HepG2 (cell line): ENCODE data around the gene SEC14L5. TPM values are rescaled to one million over a fixed set of nuclear protein-coding genes. Genes with fewer than 3 reads are reported as not detected.

Source experiments
- ATF7 ChIP-seq, 2 experiments: fragments of 450-650 bp in 1 of 2; sonication (generic) in 1 of 2; formaldehyde crosslinking in 1 of 2; IDR thresholded peaks; 2 replicates each; pipeline versions ENCODE4 v1.4.0 to v1.6.1; 2016 to 2020; ENCODE audit warnings: antibody characterized with exemption in 1 of 2, mild to moderate bottlenecking in 1 of 2, missing genetic modification reagents in 1 of 2
- ERF ChIP-seq: IDR thresholded peaks from 2 replicates; pipeline ENCODE4 v1.6.1; 2018; ENCODE audit warnings: missing biosample characterization, missing genetic modification reagents
- ETV5 ChIP-seq: IDR thresholded peaks from 2 replicates; pipeline ENCODE4 v1.6.1; 2018; ENCODE audit warnings: missing biosample characterization, missing genetic modification reagents, inconsistent platforms, borderline replicate concordance
- HCFC1 ChIP-seq: fragments of 150-350 bp; IDR thresholded peaks from 2 replicates; pipeline ENCODE4 v1.6.1; 2014; ENCODE audit warnings: low read depth, low read length
- KDM5B ChIP-seq: sonication (generic); formaldehyde crosslinking; IDR thresholded peaks from 2 replicates; pipeline ENCODE4 v1.4.0; 2020; ENCODE audit warnings: missing genetic modification reagents, mild to moderate bottlenecking, borderline replicate concordance
- RBFOX2 ChIP-seq: fragments of 200-400 bp; formaldehyde crosslinking; IDR thresholded peaks from 2 replicates; pipeline ENCODE4 v1.6.1; 2017; ENCODE audit warnings: low read depth, mild to moderate bottlenecking, low read length
- RFXAP ChIP-seq: sonication (generic); formaldehyde crosslinking; IDR thresholded peaks from 2 replicates; pipeline ENCODE4 v1.4.0; 2020; ENCODE audit warnings: missing genetic modification reagents, borderline replicate concordance
- SAP130 ChIP-seq: IDR thresholded peaks from 2 replicates; pipeline ENCODE4 v1.6.1; 2016; ENCODE audit warnings: low read depth
- SMAD1 ChIP-seq: sonication (generic); formaldehyde crosslinking; IDR thresholded peaks from 2 replicates; pipeline ENCODE4 v1.4.0; 2020; ENCODE audit warnings: missing genetic modification reagents, low read depth, mild to moderate bottlenecking, borderline replicate concordance
- SNRNP70 ChIP-seq: fragments of 200-400 bp; formaldehyde crosslinking; IDR thresholded peaks from 2 replicates; pipeline ENCODE4 v1.6.1; 2017; ENCODE audit warnings: mild to moderate bottlenecking, low read depth, low read length, moderate library complexity
- SUZ12 ChIP-seq: fragments of 150-350 bp; IDR thresholded peaks from 2 replicates; pipeline ENCODE4 v1.6.1; 2014; ENCODE audit warnings: low read depth, low read length
- SYNCRIP ChIP-seq: fragments of 200-400 bp; formaldehyde crosslinking; IDR thresholded peaks from 2 replicates; pipeline ENCODE4 v1.6.1; 2018; ENCODE audit warnings: mild to moderate bottlenecking, low read depth, low read length; ENCODE audit not compliant: insufficient read depth
- ZFP36L1 ChIP-seq: sonication (generic); formaldehyde crosslinking; IDR thresholded peaks from 2 replicates; pipeline ENCODE4 v1.8.0; 2022; ENCODE audit warnings: mild to moderate bottlenecking, missing genetic modification reagents, moderate library complexity
- ZGPAT ChIP-seq: IDR thresholded peaks from 2 replicates; pipeline ENCODE4 v1.6.1; 2016; ENCODE audit warnings: mild to moderate bottlenecking
- ZMYM3 ChIP-seq: sonication (generic); formaldehyde crosslinking; IDR thresholded peaks from 2 replicates; pipeline ENCODE4 v1.5.1; 2020; ENCODE audit warnings: mild to moderate bottlenecking, missing genetic modification reagents
- ZNF263 ChIP-seq: sonication (generic); formaldehyde crosslinking; IDR thresholded peaks from 2 replicates; pipeline ENCODE4 v1.4.0; 2020; ENCODE audit warnings: missing genetic modification reagents
- ZNF644 ChIP-seq: IDR thresholded peaks from 2 replicates; pipeline ENCODE4 v1.6.1; 2016; ENCODE audit warnings: low read depth
- ZNF678 ChIP-seq: sonication (generic); formaldehyde crosslinking; IDR thresholded peaks from 2 replicates; pipeline ENCODE4 v1.4.0; 2020; ENCODE audit warnings: mild to moderate bottlenecking, missing genetic modification reagents
- ZNF710 ChIP-seq: sonication (generic); formaldehyde crosslinking; IDR thresholded peaks from 2 replicates; pipeline ENCODE4 v1.5.0; 2020; ENCODE audit warnings: mild to moderate bottlenecking, missing genetic modification reagents, borderline replicate concordance
- ZNF792 ChIP-seq: IDR thresholded peaks from 2 replicates; pipeline ENCODE4 v1.6.1; 2016
- polyA plus RNA-seq, 8 experiments: library from polyadenylated mRNA; depleted of rRNA in 3 of 8; stranded (reverse) in 7 of 8; unstranded in 1 of 8; fragments of >200 nt; fragmentation: Illumina TruSeq in 4 of 8; extraction: Trizol in 4 of 8; gene quantifications; 2 replicates each; pipeline versions ENCODE4 v1.2.1 to v1.2.3, GENCODE V29; 2011 to 2016; ENCODE audit warnings: low read depth in 4 of 8, missing spikeins in 1 of 8, mixed read lengths in 1 of 8; ENCODE audit not compliant: insufficient read depth in 1 of 8
- total RNA-seq, 5 experiments: library from RNA; depleted of rRNA; stranded (reverse); fragments of >200 nt; fragmentation: Illumina TruSeq; extraction: Trizol; gene quantifications; 2 replicates each; pipeline ENCODE4 v1.2.3, GENCODE V29; 2016; ENCODE audit warnings: low read depth in 1 of 5
- TF ChIP-seq, protein P1 (sequence below): sonication (generic); formaldehyde crosslinking; IDR thresholded peaks from 2 replicates; pipeline ENCODE4 v1.8.0; 2022; ENCODE audit warnings: missing genetic modification reagents, mild to moderate bottlenecking, borderline replicate concordance
- TF ChIP-seq, protein P2 (sequence below): sonication (generic); formaldehyde crosslinking; IDR thresholded peaks from 2 replicates; pipeline ENCODE4 v1.4.0; 2020; ENCODE audit warnings: missing genetic modification reagents
- TF ChIP-seq, protein P3 (sequence below): sonication (generic); formaldehyde crosslinking; IDR thresholded peaks from 2 replicates; pipeline ENCODE4 v1.5.0; 2020; ENCODE audit warnings: missing genetic modification reagents

The SEC14L5 gene
- total and polyA plus RNA-seq, 2 of the 13 experiments (the other 11 are each of a cell fraction or from before 2014, with no cell fraction given): 0.40 to 0.42 TPM

DNA sequence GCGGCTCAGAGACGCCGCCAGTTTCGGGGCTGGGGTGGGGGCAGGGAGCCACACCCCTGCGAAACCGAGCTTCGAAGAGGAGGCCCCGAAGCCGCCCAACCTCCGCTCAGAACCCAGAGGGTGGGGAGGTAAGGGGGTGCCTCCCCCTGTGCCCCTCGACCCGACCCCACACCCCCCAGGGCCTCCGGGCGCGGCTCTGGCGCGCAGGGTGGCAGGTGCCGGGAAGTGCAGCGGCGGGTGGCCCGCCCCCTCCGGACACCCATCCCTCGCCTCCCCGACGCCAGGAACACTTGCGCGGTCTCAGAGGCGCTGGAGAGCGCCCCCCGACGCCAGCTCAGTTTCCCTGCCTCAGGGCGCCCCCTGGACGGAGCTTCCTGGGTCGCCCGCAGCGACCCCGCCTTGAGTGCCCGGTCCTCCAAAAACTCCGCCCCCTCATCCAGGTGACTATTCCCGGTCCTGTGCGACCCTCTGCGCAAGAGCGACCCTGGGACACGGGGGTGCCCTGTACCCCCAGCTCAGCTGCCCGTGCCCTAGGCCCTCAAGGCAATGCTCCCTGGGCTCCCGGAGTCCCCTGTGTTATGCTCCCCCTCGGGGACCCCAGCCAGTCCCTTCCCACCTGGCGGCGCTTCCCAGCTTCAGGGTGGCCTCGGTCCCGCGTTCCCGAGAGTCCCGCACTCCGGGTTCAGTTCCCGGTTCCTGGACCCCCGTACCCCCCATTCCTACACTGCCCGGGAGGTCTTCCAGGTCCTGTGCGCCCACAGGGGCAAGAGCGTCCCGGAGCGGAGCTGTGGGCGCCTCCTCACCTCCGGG lies 21.7 kb upstream of the SEC14L5 start (continued):
- TF ChIP-seq ZGPAT (CRISPR knock-in tag) (no peak; the same call in 1 of the 2 replicates), SUZ12 (no peak), ZNF792 (CRISPR knock-in tag) (no peak; the same call in 1 of the 2 replicates), ERF (CRISPR knock-in tag) (no peak; the same call in 1 of the 2 replicates), ZNF678 (CRISPR knock-in tag) (no peak), HCFC1 (no peak), ZNF263 (CRISPR knock-in tag) (0 out of 2 replicates have a peak, but pooled peaks have one; percentile 24), RBFOX2 (peak; percentile 26; the same call in 1 of the 2 replicates), KDM5B (CRISPR knock-in tag) (peak; percentile 46; the same call in 1 of the 2 replicates), ZNF644 (CRISPR knock-in tag) (no peak), ATF7 (IDR thresholded peaks at IDR 0.05) (no peak), ATF7 (CRISPR knock-in tag; IDR thresholded peaks at IDR 0.05) (peak; percentile 47; the same call in 1 of the 2 replicates), ZFP36L1 (CRISPR knock-in tag) (no peak), ETV5 (CRISPR knock-in tag) (no peak), SAP130 (CRISPR knock-in tag) (peak; percentile 61), SNRNP70 (no peak), SYNCRIP (no peak), ZNF710 (CRISPR knock-in tag) (no peak; the same call in 1 of the 2 replicates), SMAD1 (no peak), ZMYM3 (CRISPR knock-in tag) (peak; percentile 57), RFXAP (CRISPR knock-in tag) (0 out of 2 replicates have a peak, but pooled peaks have one; percentile 21)
- TF ChIP-seq, protein P1, sequence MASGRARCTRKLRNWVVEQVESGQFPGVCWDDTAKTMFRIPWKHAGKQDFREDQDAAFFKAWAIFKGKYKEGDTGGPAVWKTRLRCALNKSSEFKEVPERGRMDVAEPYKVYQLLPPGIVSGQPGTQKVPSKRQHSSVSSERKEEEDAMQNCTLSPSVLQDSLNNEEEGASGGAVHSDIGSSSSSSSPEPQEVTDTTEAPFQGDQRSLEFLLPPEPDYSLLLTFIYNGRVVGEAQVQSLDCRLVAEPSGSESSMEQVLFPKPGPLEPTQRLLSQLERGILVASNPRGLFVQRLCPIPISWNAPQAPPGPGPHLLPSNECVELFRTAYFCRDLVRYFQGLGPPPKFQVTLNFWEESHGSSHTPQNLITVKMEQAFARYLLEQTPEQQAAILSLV: no peak
- TF ChIP-seq, protein P2, sequence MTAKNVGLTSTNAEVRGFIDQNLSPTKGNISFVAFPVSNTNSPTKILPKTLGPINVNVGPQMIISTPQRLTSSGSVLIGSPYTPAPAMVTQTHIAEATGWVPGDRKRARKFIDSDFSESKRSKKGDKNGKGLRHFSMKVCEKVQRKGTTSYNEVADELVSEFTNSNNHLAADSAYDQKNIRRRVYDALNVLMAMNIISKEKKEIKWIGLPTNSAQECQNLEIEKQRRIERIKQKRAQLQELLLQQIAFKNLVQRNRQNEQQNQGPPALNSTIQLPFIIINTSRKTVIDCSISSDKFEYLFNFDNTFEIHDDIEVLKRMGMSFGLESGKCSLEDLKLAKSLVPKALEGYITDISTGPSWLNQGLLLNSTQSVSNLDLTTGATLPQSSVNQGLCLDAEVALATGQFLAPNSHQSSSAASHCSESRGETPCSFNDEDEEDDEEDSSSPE (CRISPR knock-in tag): no peak; the same call in 1 of the 2 replicates
- TF ChIP-seq, protein P3, sequence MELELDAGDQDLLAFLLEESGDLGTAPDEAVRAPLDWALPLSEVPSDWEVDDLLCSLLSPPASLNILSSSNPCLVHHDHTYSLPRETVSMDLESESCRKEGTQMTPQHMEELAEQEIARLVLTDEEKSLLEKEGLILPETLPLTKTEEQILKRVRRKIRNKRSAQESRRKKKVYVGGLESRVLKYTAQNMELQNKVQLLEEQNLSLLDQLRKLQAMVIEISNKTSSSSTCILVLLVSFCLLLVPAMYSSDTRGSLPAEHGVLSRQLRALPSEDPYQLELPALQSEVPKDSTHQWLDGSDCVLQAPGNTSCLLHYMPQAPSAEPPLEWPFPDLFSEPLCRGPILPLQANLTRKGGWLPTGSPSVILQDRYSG (CRISPR knock-in tag): 0 out of 2 replicates have a peak, but pooled peaks have one; percentile 57
